ENCODE measurements around the gene FAM107A. TPM values are rescaled to one million over a fixed set of nuclear protein-coding genes. Genes with fewer than 3 reads are reported as not detected.

FAM107A gene
- total RNA-seq, 1 experiment from 2014 or later: not detected

DNA sequence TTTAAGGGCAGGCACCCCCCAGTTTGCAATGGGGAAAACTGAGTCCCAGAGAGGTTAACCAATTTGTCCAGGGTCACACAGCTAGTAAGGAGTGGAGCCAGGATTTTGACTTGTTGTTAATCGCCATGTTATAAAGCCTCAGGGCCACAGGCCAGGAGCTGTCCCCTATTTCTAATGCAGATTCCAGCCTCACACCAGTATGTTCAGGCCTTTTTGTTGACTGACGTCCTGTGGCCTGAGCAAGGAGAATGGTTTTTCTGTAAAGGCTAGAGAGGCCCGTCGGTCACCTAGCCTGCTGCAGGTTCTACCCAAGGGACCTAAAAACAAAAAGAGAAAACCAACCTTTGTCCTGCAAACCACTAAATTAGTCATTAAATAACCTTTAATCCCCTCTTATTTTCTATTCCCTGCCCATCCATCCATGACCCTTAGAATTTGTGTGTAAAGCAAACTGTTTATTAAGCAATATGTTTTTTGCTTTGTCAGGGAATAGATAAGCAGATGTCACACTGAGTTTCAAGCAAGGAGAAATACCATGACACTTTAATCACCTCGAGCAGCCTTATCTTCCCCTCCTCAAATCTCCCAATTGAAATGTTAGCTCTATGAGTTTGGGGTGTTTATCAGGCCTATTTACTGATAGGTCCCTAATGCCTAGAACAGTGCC, 54.3 kb downstream of the FAM107A start:
- H3K36me3 ChIP-seq (ENCODE audit: insufficient read depth, low read length, poor library complexity, severe bottlenecking): no peaks in the 10 kb centered on the region
- intact Hi-C loops (cut with micrococcal nuclease; ENCODE audit: unreplicated experiment): no loop called here
- BruUV-seq (replicated peaks): no TSS peak
- no peaks in the 10 kb centered on the region for H3K27me3 ChIP-seq (replicated peaks; ENCODE audit: insufficient read depth, low read depth, low read length, poor library complexity)
- CTCF ChIA-PET: no interaction called here
- TF ChIP-seq, protein P1, sequence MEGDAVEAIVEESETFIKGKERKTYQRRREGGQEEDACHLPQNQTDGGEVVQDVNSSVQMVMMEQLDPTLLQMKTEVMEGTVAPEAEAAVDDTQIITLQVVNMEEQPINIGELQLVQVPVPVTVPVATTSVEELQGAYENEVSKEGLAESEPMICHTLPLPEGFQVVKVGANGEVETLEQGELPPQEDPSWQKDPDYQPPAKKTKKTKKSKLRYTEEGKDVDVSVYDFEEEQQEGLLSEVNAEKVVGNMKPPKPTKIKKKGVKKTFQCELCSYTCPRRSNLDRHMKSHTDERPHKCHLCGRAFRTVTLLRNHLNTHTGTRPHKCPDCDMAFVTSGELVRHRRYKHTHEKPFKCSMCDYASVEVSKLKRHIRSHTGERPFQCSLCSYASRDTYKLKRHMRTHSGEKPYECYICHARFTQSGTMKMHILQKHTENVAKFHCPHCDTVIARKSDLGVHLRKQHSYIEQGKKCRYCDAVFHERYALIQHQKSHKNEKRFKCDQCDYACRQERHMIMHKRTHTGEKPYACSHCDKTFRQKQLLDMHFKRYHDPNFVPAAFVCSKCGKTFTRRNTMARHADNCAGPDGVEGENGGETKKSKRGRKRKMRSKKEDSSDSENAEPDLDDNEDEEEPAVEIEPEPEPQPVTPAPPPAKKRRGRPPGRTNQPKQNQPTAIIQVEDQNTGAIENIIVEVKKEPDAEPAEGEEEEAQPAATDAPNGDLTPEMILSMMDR (conservative IDR thresholded peaks at IDR 0.05; ENCODE audit: low read depth, low read length): no peak
- peaks cover 12% of the 10 kb centered on the region for H3K4me1 ChIP-seq (ENCODE audit: insufficient read depth, low read length, poor library complexity, severe bottlenecking)
- no peak overlapping the region for H3K4me3 ChIP-seq (ENCODE audit: low read depth, low read length, poor library complexity, severe bottlenecking)
- H3K9me3 ChIP-seq (ENCODE audit: low read depth, low read length, poor library complexity, severe bottlenecking): no peaks in the 10 kb centered on the region
- no peak overlapping the region for H3K27ac ChIP-seq (ENCODE audit: low read depth, low read length, poor library complexity, severe bottlenecking)
- POLR2A ChIA-PET (ENCODE audit: low non-redundant PET): no interaction called here
- no peak for DNase-seq (ENCODE audit: low spot score)

DNA sequence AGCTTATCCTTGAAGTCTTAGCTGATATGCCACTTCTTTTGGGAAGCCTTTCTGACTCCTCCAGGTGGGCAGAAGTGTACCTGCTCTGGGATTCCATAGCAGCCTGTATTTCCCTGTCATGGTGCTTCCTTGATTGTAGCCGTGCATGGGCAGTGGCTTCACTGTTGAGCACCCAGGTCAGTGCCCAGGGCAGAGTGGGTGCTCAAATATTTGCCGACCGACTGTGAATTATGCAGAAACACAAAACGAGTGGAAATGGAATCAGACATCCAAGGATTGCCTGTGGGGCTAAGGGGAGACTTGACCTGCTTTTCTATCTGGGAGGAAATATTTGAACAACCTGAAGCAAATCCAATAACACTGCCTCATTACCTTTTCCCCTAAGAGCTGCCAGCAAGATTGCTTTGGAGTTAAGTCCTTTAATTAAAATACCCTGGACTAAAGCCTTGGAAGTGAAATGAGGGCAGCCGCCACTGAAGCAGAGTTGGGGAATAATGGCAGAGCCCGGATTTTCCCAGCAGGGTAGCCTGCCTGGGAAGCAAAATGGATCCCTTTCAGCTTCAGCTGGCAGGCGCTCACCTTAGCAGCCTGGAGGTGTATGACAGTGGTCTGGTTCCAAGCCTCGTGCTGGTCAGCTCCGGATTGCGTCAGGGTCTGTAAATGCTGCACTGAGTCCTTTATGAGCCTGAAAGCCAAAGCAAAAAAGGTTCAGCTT, 55.1 kb downstream of the FAM107A start:
- ChIA-PET CTCF (no interaction called here), POLR2A (ENCODE audit: low non-redundant PET) (no interaction called here)
- no peaks in the 10 kb centered on the region for H3K27me3 ChIP-seq (replicated peaks; ENCODE audit: insufficient read depth, low read depth, low read length, poor library complexity)
- no peaks in the 10 kb centered on the region for H3K36me3 ChIP-seq (ENCODE audit: insufficient read depth, low read length, poor library complexity, severe bottlenecking)
- TF ChIP-seq, protein P1 (conservative IDR thresholded peaks at IDR 0.05; ENCODE audit: low read depth, low read length): no peak
- TF ChIP-seq EZH2 (IDR thresholded peaks at IDR 0.05; ENCODE audit: borderline replicate concordance, low read depth, low read length, poor library complexity, severe bottlenecking): no peak
- H3K9me3 ChIP-seq (ENCODE audit: low read depth, low read length, poor library complexity, severe bottlenecking): no peaks in the 10 kb centered on the region
- no TSS peak for BruUV-seq (replicated peaks)
- DNase-seq (ENCODE audit: low spot score): no peak
- intact Hi-C loops (cut with micrococcal nuclease; ENCODE audit: unreplicated experiment): no loop called here
- no peak overlapping the region for H3K4me3 ChIP-seq (ENCODE audit: low read depth, low read length, poor library complexity, severe bottlenecking)
- peaks cover 12% of the 10 kb centered on the region for H3K4me1 ChIP-seq (ENCODE audit: insufficient read depth, low read length, poor library complexity, severe bottlenecking)
- no peak overlapping the region for H3K27ac ChIP-seq (ENCODE audit: low read depth, low read length, poor library complexity, severe bottlenecking)

DNA sequence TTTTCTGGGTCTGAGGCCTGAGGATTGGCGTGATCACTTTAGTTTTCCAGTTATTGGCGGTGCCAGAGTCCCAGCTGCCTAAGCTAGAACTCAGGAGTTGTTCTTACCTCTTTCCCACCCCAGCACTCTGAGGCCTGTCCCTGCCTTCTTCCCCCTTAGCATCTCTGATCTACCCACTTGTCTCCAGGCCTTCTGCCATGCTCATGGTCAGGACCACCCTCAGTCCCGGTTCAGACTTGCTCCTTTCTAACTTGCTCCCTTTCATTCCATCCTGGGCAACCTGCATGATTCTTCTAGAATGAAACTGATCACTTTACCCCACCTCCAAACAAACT, 55.9 kb downstream of the FAM107A start:
- H3K4me3 ChIP-seq (ENCODE audit: low read depth, low read length, poor library complexity, severe bottlenecking): no peak overlapping the region
- H3K27me3 ChIP-seq (replicated peaks; ENCODE audit: insufficient read depth, low read depth, low read length, poor library complexity): no peaks in the 10 kb centered on the region
- H3K27ac ChIP-seq (ENCODE audit: low read depth, low read length, poor library complexity, severe bottlenecking): no peak overlapping the region
- POLR2A ChIA-PET (ENCODE audit: low non-redundant PET): no interaction called here
- no TSS peak for BruUV-seq (replicated peaks)
- TF ChIP-seq, protein P1 (conservative IDR thresholded peaks at IDR 0.05; ENCODE audit: low read depth, low read length): no peak
- TF ChIP-seq EZH2 (IDR thresholded peaks at IDR 0.05; ENCODE audit: borderline replicate concordance, low read depth, low read length, poor library complexity, severe bottlenecking): no peak
- intact Hi-C loops (cut with micrococcal nuclease; ENCODE audit: unreplicated experiment): no loop called here
- no peak for DNase-seq (ENCODE audit: low spot score)
- H3K4me1 ChIP-seq (ENCODE audit: insufficient read depth, low read length, poor library complexity, severe bottlenecking): peaks cover 9% of the 10 kb centered on the region
- CTCF ChIA-PET: no interaction called here
- no peaks in the 10 kb centered on the region for H3K36me3 ChIP-seq (ENCODE audit: insufficient read depth, low read length, poor library complexity, severe bottlenecking)
- no peaks in the 10 kb centered on the region for H3K9me3 ChIP-seq (ENCODE audit: low read depth, low read length, poor library complexity, severe bottlenecking)

Data from A673 (cell line).